Measurements from ENCODE around the gene KDM4C. TPM values are rescaled to one million over a fixed set of nuclear protein-coding genes. Genes with fewer than 3 reads are reported as not detected.
A peak's percentile ranks its signal among the peaks of the same experiment; 100 is the strongest.

Gene KDM4C
- total RNA-seq, 1 donor from 2014 or later = 13.9 TPM

GRCh38 chr9:7185612-7186011, 427.8 kb downstream of the KDM4C start:
- DNase-seq (ENCODE audit: extremely low read depth, low read depth, low spot score) = peak; percentile 51

- no peak for DNase-seq (ENCODE audit: extremely low read depth, low read depth, low spot score)
Observed at GRCh38 chr9:7186175-7186574, 428.4 kb downstream of the KDM4C start.

GRCh38 chr9:7192266-7192665, 434.5 kb downstream of the KDM4C start:
- no peak for DNase-seq (ENCODE audit: extremely low read depth, low read depth, low spot score)

GRCh38 chr9:7195526-7195925, 437.8 kb downstream of the KDM4C start:
- no peak for DNase-seq (ENCODE audit: extremely low read depth, low read depth, low spot score)

- no peak for DNase-seq (ENCODE audit: extremely low read depth, low read depth, low spot score)
Observed at GRCh38 chr9:7196467-7196866, 438.7 kb downstream of the KDM4C start.

- no peak for DNase-seq (ENCODE audit: extremely low read depth, low read depth, low spot score)
Observed at GRCh38 chr9:7201196-7201595, 443.4 kb downstream of the KDM4C start.

- DNase-seq (ENCODE audit: extremely low read depth, low read depth, low spot score) = no peak
Observed at GRCh38 chr9:7205806-7206205, 448.0 kb downstream of the KDM4C start.

- DNase-seq (ENCODE audit: extremely low read depth, low read depth, low spot score) = no peak
Observed at GRCh38 chr9:7206221-7206758, 448.5 kb downstream of the KDM4C start.

GRCh38 chr9:7209016-7209715, 451.4 kb downstream of the KDM4C start:
- no peak for DNase-seq (ENCODE audit: extremely low read depth, low read depth, low spot score)

- no peak for DNase-seq (ENCODE audit: extremely low read depth, low read depth, low spot score)
Observed at GRCh38 chr9:7209990-7210389, 452.2 kb downstream of the KDM4C start.

- DNase-seq (ENCODE audit: extremely low read depth, low read depth, low spot score) = no peak
Observed at GRCh38 chr9:7210854-7211637, 453.3 kb downstream of the KDM4C start.

GRCh38 chr9:7211657-7212056, 453.9 kb downstream of the KDM4C start:
- no peak for DNase-seq (ENCODE audit: extremely low read depth, low read depth, low spot score)

- no peak for DNase-seq (ENCODE audit: extremely low read depth, low read depth, low spot score)
Observed at GRCh38 chr9:7212101-7212500, 454.3 kb downstream of the KDM4C start.

GRCh38 chr9:7216004-7216841, 458.4 kb downstream of the KDM4C start:
- no peak for DNase-seq (ENCODE audit: extremely low read depth, low read depth, low spot score)

- no peak for DNase-seq (ENCODE audit: extremely low read depth, low read depth, low spot score)
Observed at GRCh38 chr9:7223981-7224380, 466.2 kb downstream of the KDM4C start.

Other genes starting within 250 kb of the KDM4C start
- gene GLDC, start 112.2 kb upstream of the KDM4C start, total RNA-seq = 1.7 and 8.0 TPM in 2 replicates